Ishikawa (cell line): ENCODE data around the gene REC114.

ENCODE experiments used
- FOXM1 ChIP-seq: IDR thresholded peaks from 2 replicates; pipeline ENCODE4 v1.6.1; 2012; ENCODE audit warnings: low read depth, borderline replicate concordance
- TAF1 ChIP-seq: IDR thresholded peaks from 2 replicates; pipeline ENCODE4 v1.6.1; 2012; ENCODE audit warnings: low read depth, mild to moderate bottlenecking
- USF1 ChIP-seq: IDR thresholded peaks from 2 replicates; pipeline ENCODE4 v1.6.1; 2012
- YY1 ChIP-seq: IDR thresholded peaks from 2 replicates; pipeline ENCODE4 v1.6.1; 2012; ENCODE audit warnings: low read depth
- TF ChIP-seq, protein P1 (sequence below): IDR thresholded peaks from 2 replicates; pipeline ENCODE4 v1.6.1; 2012; ENCODE audit warnings: low read depth, mild to moderate bottlenecking
- TF ChIP-seq, protein P2 (sequence below): IDR thresholded peaks from 2 replicates; pipeline ENCODE4 v1.6.1; 2012

DNA sequence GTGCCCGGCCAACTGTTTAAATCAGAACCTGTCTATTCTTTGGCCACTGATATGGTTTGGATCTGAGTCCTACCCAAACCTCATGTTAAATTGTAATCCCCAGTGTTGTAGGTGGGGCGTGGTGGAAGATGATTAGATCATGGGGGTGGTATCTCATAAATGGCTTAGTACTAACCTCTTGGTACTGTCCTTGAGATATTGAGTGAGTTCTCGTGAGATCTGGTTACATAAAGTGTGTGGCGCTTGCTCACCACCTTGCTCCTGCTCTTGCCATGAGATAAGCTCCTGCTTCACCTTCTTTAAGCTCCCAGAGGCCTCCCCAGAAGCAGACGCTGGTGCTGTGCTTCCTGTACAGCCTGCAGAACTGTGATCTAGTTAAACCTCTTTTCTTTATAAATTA, 42.4 kb downstream of the REC114 start:
- TF ChIP-seq, protein P1, sequence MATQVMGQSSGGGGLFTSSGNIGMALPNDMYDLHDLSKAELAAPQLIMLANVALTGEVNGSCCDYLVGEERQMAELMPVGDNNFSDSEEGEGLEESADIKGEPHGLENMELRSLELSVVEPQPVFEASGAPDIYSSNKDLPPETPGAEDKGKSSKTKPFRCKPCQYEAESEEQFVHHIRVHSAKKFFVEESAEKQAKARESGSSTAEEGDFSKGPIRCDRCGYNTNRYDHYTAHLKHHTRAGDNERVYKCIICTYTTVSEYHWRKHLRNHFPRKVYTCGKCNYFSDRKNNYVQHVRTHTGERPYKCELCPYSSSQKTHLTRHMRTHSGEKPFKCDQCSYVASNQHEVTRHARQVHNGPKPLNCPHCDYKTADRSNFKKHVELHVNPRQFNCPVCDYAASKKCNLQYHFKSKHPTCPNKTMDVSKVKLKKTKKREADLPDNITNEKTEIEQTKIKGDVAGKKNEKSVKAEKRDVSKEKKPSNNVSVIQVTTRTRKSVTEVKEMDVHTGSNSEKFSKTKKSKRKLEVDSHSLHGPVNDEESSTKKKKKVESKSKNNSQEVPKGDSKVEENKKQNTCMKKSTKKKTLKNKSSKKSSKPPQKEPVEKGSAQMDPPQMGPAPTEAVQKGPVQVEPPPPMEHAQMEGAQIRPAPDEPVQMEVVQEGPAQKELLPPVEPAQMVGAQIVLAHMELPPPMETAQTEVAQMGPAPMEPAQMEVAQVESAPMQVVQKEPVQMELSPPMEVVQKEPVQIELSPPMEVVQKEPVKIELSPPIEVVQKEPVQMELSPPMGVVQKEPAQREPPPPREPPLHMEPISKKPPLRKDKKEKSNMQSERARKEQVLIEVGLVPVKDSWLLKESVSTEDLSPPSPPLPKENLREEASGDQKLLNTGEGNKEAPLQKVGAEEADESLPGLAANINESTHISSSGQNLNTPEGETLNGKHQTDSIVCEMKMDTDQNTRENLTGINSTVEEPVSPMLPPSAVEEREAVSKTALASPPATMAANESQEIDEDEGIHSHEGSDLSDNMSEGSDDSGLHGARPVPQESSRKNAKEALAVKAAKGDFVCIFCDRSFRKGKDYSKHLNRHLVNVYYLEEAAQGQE, result no peak
- TF ChIP-seq USF1, result no peak
- TF ChIP-seq YY1, result no peak
- no peak for TF ChIP-seq FOXM1
- TF ChIP-seq, protein P2, sequence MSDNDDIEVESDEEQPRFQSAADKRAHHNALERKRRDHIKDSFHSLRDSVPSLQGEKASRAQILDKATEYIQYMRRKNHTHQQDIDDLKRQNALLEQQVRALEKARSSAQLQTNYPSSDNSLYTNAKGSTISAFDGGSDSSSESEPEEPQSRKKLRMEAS, result no peak
- no peak for TF ChIP-seq TAF1
